Measurements from ENCODE around the gene MBD3.

The MBD3 gene

DNA sequence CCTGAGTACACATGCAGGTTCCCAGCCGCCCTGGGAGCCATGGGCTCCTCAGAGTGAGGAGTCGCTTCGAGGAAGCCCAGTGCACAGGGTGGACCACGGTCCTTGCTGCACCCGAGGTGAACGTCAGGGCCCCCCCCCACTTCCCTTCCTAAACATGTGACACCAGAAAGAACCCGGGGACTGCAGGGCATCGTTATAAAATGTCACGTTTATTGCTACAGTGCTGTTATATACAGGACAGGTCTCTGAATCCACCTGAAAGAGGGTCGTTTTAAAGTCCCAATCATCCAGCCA, 16.4 kb upstream of the MBD3 start:
- Histone ChIP-seq H3K14ac (ENCODE audit: low read length) (no peak overlapping the region), H3K79me1 (ENCODE audit: low read depth, low read length) (peaks cover 15% of the 10 kb centered on the region), H3K4me1 (ENCODE audit: control insufficient read depth in 2 of 2, insufficient read depth in 1 of 2, low read depth in 1 of 2, low read length in 2 of 2) (peaks cover 3 to 6% of the 10 kb centered on the region in 2 donors), H3K4me2 (ENCODE audit: insufficient read depth, low read length, poor library complexity, severe bottlenecking) (no peak overlapping the region), H2AFZ (ENCODE audit: low read length) (no peak overlapping the region), H3K4me3 (ENCODE audit: low read length in 2 of 2) (no peak overlapping the region), H3K4ac (ENCODE audit: low read length) (no peak overlapping the region), H2BK15ac (ENCODE audit: low read length) (no peak overlapping the region), H3K27ac (replicated peaks; ENCODE audit: low read length) (no peak overlapping the region), H4K8ac (ENCODE audit: low read depth, low read length) (no peak overlapping the region), H4K91ac (ENCODE audit: low read depth, low read length, poor library complexity) (no peak overlapping the region), H3K9ac (ENCODE audit: low read depth, low read length, poor library complexity) (no peak overlapping the region), H2BK12ac (ENCODE audit: low read length) (no peak overlapping the region), H2AK5ac (ENCODE audit: low read depth, low read length) (no peak overlapping the region), H3K18ac (ENCODE audit: low read length) (no peak overlapping the region), H2BK120ac (ENCODE audit: low read depth, low read length) (no peak overlapping the region), H3K27me3 (ENCODE audit: control insufficient read depth in 3 of 3, insufficient read depth in 3 of 3, low read depth in 1 of 3, low read length in 3 of 3) (no peaks in the 10 kb centered on the region), H3K23ac (ENCODE audit: low read depth, low read length, poor library complexity) (no peak overlapping the region), H3K36me3 (replicated peaks in 1 of 2; ENCODE audit: control insufficient read depth in 2 of 2, insufficient read depth in 2 of 2, low read length in 2 of 2) (peaks cover 39 to 51% of the 10 kb centered on the region in 2 donors), H3K9me3 (replicated peaks in 1 of 2; ENCODE audit: control insufficient read depth in 2 of 2, insufficient read depth in 1 of 2, low read depth in 1 of 2, low read length in 2 of 2) (no peaks in the 10 kb centered on the region), H2BK5ac (ENCODE audit: low read length) (no peak overlapping the region)
- DNase-seq (ENCODE audit: low spot score): no peak
- no CpG with 5 or more reads among the region's 10 CpGs for WGBS, 2 donors (ENCODE audit: extremely low coverage in 2 of 2, insufficient read length in 2 of 2, insufficient replicate concordance in 1 of 2)

DNA sequence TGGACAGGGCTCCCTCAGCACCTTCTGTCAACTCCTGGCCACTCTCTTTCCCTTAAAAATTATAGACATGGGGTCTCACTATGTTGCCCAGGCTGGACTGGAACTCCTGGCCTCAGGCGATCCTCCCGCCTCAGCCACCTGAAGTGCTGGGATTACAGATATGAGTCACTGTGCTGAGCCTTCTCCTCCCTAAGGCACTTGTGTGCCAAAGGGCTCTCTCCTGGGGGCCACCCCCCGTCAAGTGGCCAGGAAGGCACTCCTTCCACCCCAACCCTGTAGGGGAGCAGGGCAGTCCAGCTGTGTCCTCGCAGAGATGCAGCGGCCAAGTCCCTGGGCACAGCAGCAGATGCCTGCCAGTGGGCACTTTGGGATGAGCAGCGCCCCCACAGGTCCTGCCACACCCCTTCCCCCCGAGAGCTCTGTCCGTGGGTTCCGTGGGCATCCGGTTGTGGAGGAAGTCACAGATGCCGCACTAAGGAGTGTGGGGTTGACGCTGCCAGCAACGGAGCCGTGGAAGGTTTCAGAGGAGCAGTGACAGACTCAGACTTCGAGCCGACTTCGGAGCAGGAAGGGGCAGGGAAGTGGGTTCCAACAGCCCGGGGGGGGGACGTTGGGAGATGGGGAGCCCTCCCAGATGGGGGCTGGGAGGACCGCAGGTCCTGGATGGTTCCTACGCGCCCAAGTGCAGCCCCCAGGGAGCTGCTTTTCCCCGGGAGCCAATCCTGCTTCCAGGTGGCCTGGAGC, 15.9 kb upstream of the MBD3 start:
- no peak overlapping the region for H2BK12ac ChIP-seq (ENCODE audit: low read length)
- H2BK5ac ChIP-seq (ENCODE audit: low read length): no peak overlapping the region
- H3K36me3 ChIP-seq (replicated peaks in 1 of 2; ENCODE audit: control insufficient read depth in 2 of 2, insufficient read depth in 2 of 2, low read length in 2 of 2): peaks cover 34 to 48% of the 10 kb centered on the region in 2 donors
- no peak overlapping the region for H3K23ac ChIP-seq (ENCODE audit: low read depth, low read length, poor library complexity)
- WGBS, 2 donors (ENCODE audit: extremely low coverage in 2 of 2, insufficient read length in 2 of 2, insufficient replicate concordance in 1 of 2): no CpG with 5 or more reads among the region's 23 CpGs
- H2AK5ac ChIP-seq (ENCODE audit: low read depth, low read length): peak overlapping the region; percentile 61
- no peak overlapping the region for H2BK15ac ChIP-seq (ENCODE audit: low read length)
- H4K8ac ChIP-seq (ENCODE audit: low read depth, low read length): no peak overlapping the region
- no peaks in the 10 kb centered on the region for H3K27me3 ChIP-seq (ENCODE audit: control insufficient read depth in 3 of 3, insufficient read depth in 3 of 3, low read depth in 1 of 3, low read length in 3 of 3)
- no peak overlapping the region for H3K18ac ChIP-seq (ENCODE audit: low read length)
- DNase-seq (ENCODE audit: low spot score): no peak
- H3K4me3 ChIP-seq (ENCODE audit: low read length in 2 of 2): peak overlapping the region in 1 of 2 donors; percentile 6
- H3K9ac ChIP-seq (ENCODE audit: low read depth, low read length, poor library complexity): peak overlapping the region; percentile 38
- no peak overlapping the region for H3K27ac ChIP-seq (replicated peaks; ENCODE audit: low read length)
- no peak overlapping the region for H4K91ac ChIP-seq (ENCODE audit: low read depth, low read length, poor library complexity)
- no peaks in the 10 kb centered on the region for H3K9me3 ChIP-seq (replicated peaks in 1 of 2; ENCODE audit: control insufficient read depth in 2 of 2, insufficient read depth in 1 of 2, low read depth in 1 of 2, low read length in 2 of 2)
- H3K79me1 ChIP-seq (ENCODE audit: low read depth, low read length): peaks cover 11% of the 10 kb centered on the region
- no peak overlapping the region for H3K4ac ChIP-seq (ENCODE audit: low read length)
- no peak overlapping the region for H2AFZ ChIP-seq (ENCODE audit: low read length)
- no peak overlapping the region for H3K4me2 ChIP-seq (ENCODE audit: insufficient read depth, low read length, poor library complexity, severe bottlenecking)
- no peak overlapping the region for H3K14ac ChIP-seq (ENCODE audit: low read length)
- no peak overlapping the region for H2BK120ac ChIP-seq (ENCODE audit: low read depth, low read length)
- peaks cover 3 to 6% of the 10 kb centered on the region in 2 donors for H3K4me1 ChIP-seq (ENCODE audit: control insufficient read depth in 2 of 2, insufficient read depth in 1 of 2, low read depth in 1 of 2, low read length in 2 of 2)

DNA sequence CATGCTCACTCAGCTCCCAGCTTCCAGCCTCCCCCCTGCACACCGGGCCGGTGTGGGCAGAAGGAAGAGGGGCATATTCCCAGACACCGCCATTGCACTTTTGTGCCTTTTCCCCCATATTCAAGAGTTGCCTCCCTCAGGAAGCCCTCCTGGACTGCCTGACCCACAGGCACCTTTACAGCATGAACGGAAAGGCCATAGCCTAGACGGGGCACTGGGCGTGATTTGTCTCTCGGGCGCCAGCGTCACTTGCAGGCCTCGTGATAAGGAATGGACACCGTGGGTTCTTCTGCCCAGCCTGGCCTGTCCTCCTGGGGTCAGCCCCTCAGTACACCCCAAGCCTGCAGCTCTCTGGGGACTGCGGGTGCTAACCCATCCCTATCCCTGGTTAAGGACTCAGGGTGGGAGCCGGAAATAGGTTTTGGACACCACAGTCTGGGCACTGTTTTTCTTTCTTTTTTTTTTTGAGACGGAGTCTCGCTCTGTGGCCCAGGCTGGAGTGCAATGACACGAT, 13.5 kb upstream of the MBD3 start:
- no peak for DNase-seq (ENCODE audit: low spot score)
- H2BK15ac ChIP-seq (ENCODE audit: low read length): peak overlapping the region; percentile 22
- peak overlapping the region; percentile 37 for H3K23ac ChIP-seq (ENCODE audit: low read depth, low read length, poor library complexity)
- H3K36me3 ChIP-seq (replicated peaks in 1 of 2; ENCODE audit: control insufficient read depth in 2 of 2, insufficient read depth in 2 of 2, low read length in 2 of 2): peaks cover 16 to 30% of the 10 kb centered on the region in 2 donors
- H3K79me1 ChIP-seq (ENCODE audit: low read depth, low read length): peaks cover 8% of the 10 kb centered on the region
- H3K27me3 ChIP-seq (ENCODE audit: control insufficient read depth in 3 of 3, insufficient read depth in 3 of 3, low read depth in 1 of 3, low read length in 3 of 3): no peaks in the 10 kb centered on the region
- H2BK5ac ChIP-seq (ENCODE audit: low read length): peak overlapping the region; percentile 8
- H2AFZ ChIP-seq (ENCODE audit: low read length): peak overlapping the region; percentile 86
- peaks cover 9 to 10% of the 10 kb centered on the region in 2 donors for H3K4me1 ChIP-seq (ENCODE audit: control insufficient read depth in 2 of 2, insufficient read depth in 1 of 2, low read depth in 1 of 2, low read length in 2 of 2)
- H4K91ac ChIP-seq (ENCODE audit: low read depth, low read length, poor library complexity): no peak overlapping the region
- H2BK12ac ChIP-seq (ENCODE audit: low read length): no peak overlapping the region
- peak overlapping the region; percentile 84 for H3K4me2 ChIP-seq (ENCODE audit: insufficient read depth, low read length, poor library complexity, severe bottlenecking)
- H3K4me3 ChIP-seq (ENCODE audit: low read length in 2 of 2): peak overlapping the region; percentile 85 to 86
- no peaks in the 10 kb centered on the region for H3K9me3 ChIP-seq (replicated peaks in 1 of 2; ENCODE audit: control insufficient read depth in 2 of 2, insufficient read depth in 1 of 2, low read depth in 1 of 2, low read length in 2 of 2)
- H3K27ac ChIP-seq (replicated peaks; ENCODE audit: low read length): peak overlapping the region; percentile 79
- H2AK5ac ChIP-seq (ENCODE audit: low read depth, low read length): peak overlapping the region; percentile 53
- no CpG with 5 or more reads among the region's 16 CpGs for WGBS, 2 donors (ENCODE audit: extremely low coverage in 2 of 2, insufficient read length in 2 of 2, insufficient replicate concordance in 1 of 2)
- H3K9ac ChIP-seq (ENCODE audit: low read depth, low read length, poor library complexity): peak overlapping the region; percentile 82
- peak overlapping the region; percentile 48 for H3K14ac ChIP-seq (ENCODE audit: low read length)
- H2BK120ac ChIP-seq (ENCODE audit: low read depth, low read length): no peak overlapping the region
- H4K8ac ChIP-seq (ENCODE audit: low read depth, low read length): peak overlapping the region; percentile 70
- peak overlapping the region; percentile 69 for H3K18ac ChIP-seq (ENCODE audit: low read length)
- no peak overlapping the region for H3K4ac ChIP-seq (ENCODE audit: low read length)

DNA sequence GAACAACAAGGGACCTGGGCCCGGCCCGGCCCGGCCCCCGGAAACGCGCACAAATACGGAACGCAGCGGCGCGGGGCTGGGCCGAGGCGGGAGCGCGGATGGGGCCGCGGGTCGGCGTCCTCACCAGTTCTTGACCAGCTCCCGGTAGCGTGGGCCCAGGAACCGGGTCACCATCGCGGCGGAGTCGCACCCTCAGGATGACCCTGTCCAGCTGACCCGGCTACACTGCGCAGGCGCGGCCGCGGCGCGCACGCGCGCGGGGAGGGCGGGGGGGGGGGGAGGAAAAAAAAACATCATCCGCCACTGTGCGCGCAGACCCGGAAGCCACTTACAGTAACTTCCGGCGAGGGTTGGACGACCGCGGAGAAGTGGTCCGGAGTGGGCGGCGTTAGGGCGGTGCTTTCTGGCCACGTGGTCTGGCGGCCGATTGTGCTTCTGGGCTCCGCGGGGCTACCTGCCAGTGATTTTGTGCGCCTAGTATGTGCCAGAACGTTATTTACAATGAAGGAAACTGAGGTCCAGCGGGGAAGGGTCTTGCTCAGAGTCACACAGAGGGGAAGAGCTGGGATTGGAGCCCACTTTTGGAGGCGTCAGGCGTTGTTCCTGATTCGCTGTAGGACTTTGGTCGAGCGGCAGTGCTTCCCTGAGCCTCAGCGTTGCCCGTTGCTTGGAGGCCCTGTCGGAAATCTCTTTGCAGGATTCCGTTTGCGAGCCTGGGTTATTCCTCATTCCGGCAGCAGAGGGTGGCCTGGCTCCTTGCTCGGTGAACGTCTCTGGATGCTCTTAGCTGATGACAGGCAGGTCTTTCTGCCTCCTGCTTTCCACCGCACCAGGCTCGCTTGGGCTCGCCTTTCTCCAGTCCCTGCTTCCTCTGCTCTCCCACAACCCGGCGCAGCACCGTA, 12.8 kb upstream of the MBD3 start, which contains the start of gene UQCR11:
UQCR11 (minus strand) TSS at position 227 of the 902 bp plus-strand sequence; CDS start at position 174, 53 bp downstream.
- Histone ChIP-seq H2BK12ac (ENCODE audit: low read length) (no peak within 1 kb of the TSS), H3K23ac (ENCODE audit: low read depth, low read length, poor library complexity) (peak within 1 kb of the TSS; percentile 55), H3K14ac (ENCODE audit: low read length) (peak within 1 kb of the TSS; percentile 82), H3K79me1 (ENCODE audit: low read depth, low read length) (peaks cover 8% of the 10 kb centered on the region), H4K91ac (ENCODE audit: low read depth, low read length, poor library complexity) (no peak within 1 kb of the TSS), H3K4me3 (ENCODE audit: low read length in 2 of 2) (peak within 1 kb of the TSS; percentile 85 to 98), H3K27me3 (ENCODE audit: control insufficient read depth in 3 of 3, insufficient read depth in 3 of 3, low read depth in 1 of 3, low read length in 3 of 3) (no peaks in the 10 kb centered on the region), H2BK15ac (ENCODE audit: low read length) (peak within 1 kb of the TSS; percentile 93), H3K4me2 (ENCODE audit: insufficient read depth, low read length, poor library complexity, severe bottlenecking) (peak within 1 kb of the TSS; percentile 91), H3K4me1 (ENCODE audit: control insufficient read depth in 2 of 2, insufficient read depth in 1 of 2, low read depth in 1 of 2, low read length in 2 of 2) (peaks cover 9 to 10% of the 10 kb centered on the region in 2 donors), H3K27ac (replicated peaks; ENCODE audit: low read length) (peak within 1 kb of the TSS; percentile 79), H4K8ac (ENCODE audit: low read depth, low read length) (peak within 1 kb of the TSS; percentile 70), H3K36me3 (replicated peaks in 1 of 2; ENCODE audit: control insufficient read depth in 2 of 2, insufficient read depth in 2 of 2, low read length in 2 of 2) (peaks cover 12 to 23% of the 10 kb centered on the region in 2 donors), H2BK120ac (ENCODE audit: low read depth, low read length) (peak within 1 kb of the TSS; percentile 35), H2AK5ac (ENCODE audit: low read depth, low read length) (peak within 1 kb of the TSS; percentile 98), H2BK5ac (ENCODE audit: low read length) (peak within 1 kb of the TSS; percentile 8), H3K9me3 (replicated peaks in 1 of 2; ENCODE audit: control insufficient read depth in 2 of 2, insufficient read depth in 1 of 2, low read depth in 1 of 2, low read length in 2 of 2) (no peaks in the 10 kb centered on the region), H2AFZ (ENCODE audit: low read length) (peak within 1 kb of the TSS; percentile 86), H3K18ac (ENCODE audit: low read length) (peak within 1 kb of the TSS; percentile 98), H3K4ac (ENCODE audit: low read length) (peak within 1 kb of the TSS; percentile 37), H3K9ac (ENCODE audit: low read depth, low read length, poor library complexity) (peak within 1 kb of the TSS; percentile 99)
- no CpG with 5 or more reads among the region's 79 CpGs for WGBS, 2 donors (ENCODE audit: extremely low coverage in 2 of 2, insufficient read length in 2 of 2, insufficient replicate concordance in 1 of 2)
- peak; percentile 91 for DNase-seq (ENCODE audit: low spot score)

All from neuronal stem cell (in vitro differentiated cells).